IMR-90 (cell line): ENCODE measurements around the gene C12orf54. TPM values are rescaled to one million over a fixed set of nuclear protein-coding genes. Genes with fewer than 3 reads are reported as not detected.

Experiments used
- ATAC-seq: fragments of 200-7000 bp; cut with Tn5 transposase; 2 replicates; pipeline ENCODE4 v1.9.1; 2020; ENCODE audit warnings: low read depth, mild to moderate bottlenecking, moderate library complexity
- BruUV-seq: library from RNA; stranded (reverse); fragments of 400-500 nt; replicated peaks from 2 replicates; lab custom pipeline; 2021; lab: Mats Ljungman, UMichigan
- CTCF ChIA-PET: fragments of 300-600 bp; formaldehyde crosslinking; extraction: SDS; loops from one replicate; lab custom pipeline; 2021; ENCODE audit warnings: antibody characterized with exemption; lab: Yijun Ruan, JAX
- POLR2A ChIA-PET: fragments of 300-600 bp; sonication (Branson Sonifier 250); formaldehyde crosslinking; loops from one replicate; lab custom pipeline; 2022; ENCODE audit warnings: antibody characterized with exemption; ENCODE audit not compliant: unreplicated experiment; lab: Charles Lee
- DNase-seq: peaks from one replicate; pipeline ENCODE4 v3.0.0; 2013
- H2AFZ ChIP-seq: replicated peaks from 2 replicates; pipeline ENCODE3; 2013; ENCODE audit warnings: low read length, mild to moderate bottlenecking; ENCODE audit not compliant: poor library complexity
- H2AK5ac ChIP-seq: 2 replicates; pipeline ENCODE4 v1.6.1; 2013; ENCODE audit warnings: low read depth, low read length, inconsistent platforms
- H2AK9ac ChIP-seq: replicated peaks from 2 replicates; pipeline ENCODE3; 2013; ENCODE audit warnings: mild to moderate bottlenecking, low read depth, low read length, moderate library complexity; ENCODE audit not compliant: poor library complexity
- H2BK120ac ChIP-seq: 2 replicates; pipeline ENCODE4 v1.6.1; 2013; ENCODE audit warnings: low read depth, low read length, inconsistent platforms
- H2BK15ac ChIP-seq: 3 replicates; pipeline ENCODE4 v1.6.1; 2013; ENCODE audit warnings: low read depth, low read length, inconsistent platforms
- H2BK20ac ChIP-seq: 2 replicates; pipeline ENCODE4 v1.6.1; 2013; ENCODE audit warnings: low read depth, mild to moderate bottlenecking, inconsistent platforms, low read length, moderate library complexity
- H2BK5ac ChIP-seq: 2 replicates; pipeline ENCODE4 v1.6.1; 2013; ENCODE audit warnings: mild to moderate bottlenecking, low read depth, low read length, inconsistent platforms; ENCODE audit not compliant: poor library complexity, severe bottlenecking
- H3K14ac ChIP-seq: replicated peaks from 2 replicates; pipeline ENCODE4 v1.6.1; 2013; ENCODE audit warnings: low read depth, low read length, inconsistent platforms
- H3K18ac ChIP-seq: 2 replicates; pipeline ENCODE4 v1.6.1; 2013; ENCODE audit warnings: low read depth, low read length, control low read depth
- H3K23ac ChIP-seq: 2 replicates; pipeline ENCODE4 v1.6.1; 2013; ENCODE audit warnings: low read depth, low read length, inconsistent platforms
- H3K27ac ChIP-seq: 2 replicates; pipeline ENCODE4 v1.5.1; 2013; ENCODE audit warnings: mild to moderate bottlenecking, control low read depth, low read length; ENCODE audit not compliant: insufficient read depth
- H3K27me3 ChIP-seq: 2 replicates; pipeline ENCODE4 v1.6.1; 2013; ENCODE audit warnings: low read length; ENCODE audit not compliant: control insufficient read depth, insufficient read depth
- H3K36me3 ChIP-seq: 2 replicates; pipeline ENCODE4 v1.6.1; 2013; ENCODE audit warnings: low read length, mixed read lengths; ENCODE audit not compliant: control insufficient read depth, insufficient read depth
- H3K4ac ChIP-seq: 2 replicates; pipeline ENCODE4 v1.6.1; 2013; ENCODE audit warnings: low read depth, low read length, inconsistent platforms
- H3K4me1 ChIP-seq: 2 replicates; pipeline ENCODE4 v1.6.1; 2013; ENCODE audit warnings: low read length, mixed read lengths; ENCODE audit not compliant: control insufficient read depth, insufficient read depth
- H3K4me2 ChIP-seq: 2 replicates; pipeline ENCODE4 v1.6.1; 2013; ENCODE audit warnings: low read depth, mild to moderate bottlenecking, control low read depth, low read length, moderate library complexity
- H3K4me3 ChIP-seq: 2 replicates; pipeline ENCODE4 v1.5.1; 2013; ENCODE audit warnings: low read depth, mild to moderate bottlenecking, control low read depth, low read length, moderate library complexity; ENCODE audit not compliant: insufficient read depth
- H3K56ac ChIP-seq: 2 replicates; pipeline ENCODE4 v1.6.1; 2013; ENCODE audit warnings: low read length, inconsistent platforms; ENCODE audit not compliant: insufficient read depth; ENCODE audit errors: extremely low read depth
- H3K79me1 ChIP-seq, 2 experiments: 2 replicates each; pipeline ENCODE4 v1.6.1; 2013; ENCODE audit warnings: low read length in 2 of 2, inconsistent platforms in 1 of 2, low read depth in 1 of 2
- H3K9ac ChIP-seq: 2 replicates; pipeline ENCODE4 v1.6.1; 2013; ENCODE audit warnings: low read depth, low read length, control low read depth
- H3K9me1 ChIP-seq: 2 replicates; pipeline ENCODE4 v1.6.1; 2013; ENCODE audit warnings: low read length, inconsistent platforms; ENCODE audit not compliant: insufficient read depth
- H3K9me3 ChIP-seq: 2 replicates; pipeline ENCODE4 v1.6.1; 2013; ENCODE audit warnings: low read length; ENCODE audit not compliant: control insufficient read depth, insufficient read depth
- H4K20me1 ChIP-seq: 2 replicates; pipeline ENCODE4 v1.6.1; 2013; ENCODE audit warnings: low read length, inconsistent platforms; ENCODE audit not compliant: insufficient read depth
- H4K5ac ChIP-seq: 2 replicates; pipeline ENCODE4 v1.6.1; 2013; ENCODE audit warnings: mild to moderate bottlenecking, low read depth, low read length, control low read depth
- H4K8ac ChIP-seq, 2 experiments: 2 replicates each; pipeline ENCODE4 v1.6.1; 2013; ENCODE audit warnings: low read depth in 2 of 2, low read length in 2 of 2, control low read depth in 1 of 2, inconsistent platforms in 1 of 2
- H4K91ac ChIP-seq: 2 replicates; pipeline ENCODE4 v1.6.1; 2013; ENCODE audit warnings: low read depth, low read length, inconsistent platforms; ENCODE audit not compliant: insufficient read depth
- BHLHE40 ChIP-seq: fragments of 150-350 bp; IDR thresholded peaks from 2 replicates; pipeline ENCODE4 v1.6.1; 2016; ENCODE audit warnings: mild to moderate bottlenecking, low read depth, low read length
- CEBPB ChIP-seq: IDR thresholded peaks from 2 replicates; pipeline ENCODE4 v1.6.1; 2012; ENCODE audit warnings: low read depth, low read length, improper control_type of control experiment
- CTCF ChIP-seq: conservative IDR thresholded peaks from 2 replicates; pipeline ENCODE4 v1.5.1; 2012; ENCODE audit warnings: mild to moderate bottlenecking, low read depth, low read length, improper control_type of control experiment
- ELK1 ChIP-seq: fragments of 150-350 bp; IDR thresholded peaks from 2 replicates; pipeline ENCODE4 v1.6.1; 2016; ENCODE audit warnings: low read depth, mild to moderate bottlenecking, low read length, moderate library complexity, borderline replicate concordance
- FOS ChIP-seq: fragments of 150-350 bp; IDR thresholded peaks from 2 replicates; pipeline ENCODE4 v1.6.1; 2016; ENCODE audit warnings: low read depth, low read length
- MAFK ChIP-seq: IDR thresholded peaks from 2 replicates; pipeline ENCODE4 v1.6.1; 2012; ENCODE audit warnings: low read depth, low read length, improper control_type of control experiment
- MAZ ChIP-seq: IDR thresholded peaks from 2 replicates; pipeline ENCODE4 v1.6.1; 2012; ENCODE audit warnings: low read depth, mild to moderate bottlenecking, low read length, improper control_type of control experiment, moderate library complexity, borderline replicate concordance
- NFE2L2 ChIP-seq: fragments of 150-350 bp; IDR thresholded peaks from 2 replicates; pipeline ENCODE4 v1.6.1; 2016; ENCODE audit warnings: low read depth, mild to moderate bottlenecking, low read length
- RCOR1 ChIP-seq: IDR thresholded peaks from 2 replicates; pipeline ENCODE4 v1.6.1; 2012; ENCODE audit warnings: mild to moderate bottlenecking, low read length, improper control_type of control experiment; ENCODE audit not compliant: insufficient replicate concordance
- RFX5 ChIP-seq: IDR thresholded peaks from 2 replicates; pipeline ENCODE4 v1.8.0; 2012; ENCODE audit warnings: low read depth, mild to moderate bottlenecking, low read length, moderate library complexity
- SMC3 ChIP-seq: fragments of 150-350 bp; IDR thresholded peaks from 2 replicates; pipeline ENCODE4 v1.6.1; 2016; ENCODE audit warnings: low read depth, mild to moderate bottlenecking, antibody characterized with exemption, low read length, moderate library complexity
- WGBS, 2 experiments: methylation state at CpG; one replicate each; pipeline versions ENCODE4 v1.1.5 to v1.1.7; 2013; ENCODE audit warnings: missing lambda C conversion rate in 2 of 2; ENCODE audit not compliant: insufficient read length in 1 of 2; ENCODE audit errors: extremely low coverage in 2 of 2; 5-methylcytosine and 5-hydroxymethylcytosine counted together
- dilution Hi-C: fragments of 300-500 bp; cut with HindIII; formaldehyde crosslinking; loops from one replicate; pipeline ENCODE4 v1.14.3; 2018; ENCODE audit warnings: low sequenced_read_pairs; ENCODE audit not compliant: unreplicated experiment
- in situ Hi-C: fragments of 300-500 bp; cut with MboI; formaldehyde crosslinking; loops from 3 replicates; pipeline ENCODE4 v1.14.3; 2019; ENCODE audit warnings: low sequenced_read_pairs, inconsistent platforms, mixed read lengths
- intact Hi-C: fragments of 100-400 bp; cut with micrococcal nuclease; formaldehyde crosslinking; loops from 2 replicates; pipeline ENCODE4 v1.10.0; 2022
- polyA plus RNA-seq, 3 experiments: library from polyadenylated mRNA; depleted of rRNA; stranded (reverse); fragments of >200 nt; gene quantifications; 2 replicates each; pipeline ENCODE4 v1.2.3, GENCODE V29; 2012; ENCODE audit warnings: low replicate concordance in 1 of 3
- total RNA-seq: library from RNA; depleted of rRNA; stranded (reverse); fragments of >200 nt; gene quantifications from 2 replicates; pipeline ENCODE4 v1.2.3, GENCODE V29; 2012

The C12orf54 gene
- total and polyA plus RNA-seq, 2 of the 4 experiments (the other 2 are of a cell fraction): not detected

DNA sequence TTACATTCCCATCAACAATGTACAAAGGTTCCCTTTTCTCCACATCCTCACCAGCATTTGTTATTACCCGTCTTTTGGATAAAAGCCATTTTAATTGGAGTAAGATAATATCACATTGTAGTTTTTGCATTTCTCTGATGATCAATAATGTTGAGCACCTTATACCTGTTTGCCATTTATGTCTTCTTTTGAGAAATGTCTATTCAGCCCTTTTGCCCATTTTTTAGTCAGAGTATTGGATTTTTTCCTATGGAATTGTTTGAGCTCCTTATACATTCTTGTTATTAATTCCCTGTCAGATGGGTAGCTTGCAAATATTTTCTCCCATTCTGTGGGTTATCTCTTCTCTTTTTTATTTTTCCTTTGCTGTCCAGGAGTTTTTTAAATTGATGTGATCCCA lies 32.4 kb downstream of the C12orf54 start:
- Histone ChIP-seq H2BK120ac (no peak overlapping the region), H3K14ac (no peak overlapping the region), H2BK15ac (no peak overlapping the region), H4K91ac (no peak overlapping the region), H3K23ac (no peak overlapping the region), H2AFZ (no peak overlapping the region), H3K27ac (no peak overlapping the region), H3K9me1 (no peaks in the 10 kb centered on the region), H3K36me3 (no peaks in the 10 kb centered on the region), H3K18ac (no peak overlapping the region), H4K5ac (no peak overlapping the region), H2AK9ac (no peak overlapping the region), H3K9me3 (no peaks in the 10 kb centered on the region), H3K27me3 (no peaks in the 10 kb centered on the region), H3K4me2 (no peak overlapping the region), H3K4ac (no peak overlapping the region), H2AK5ac (no peak overlapping the region), H3K79me1 (no peaks in the 10 kb centered on the region), H3K56ac (no peak overlapping the region), H3K9ac (no peak overlapping the region), H2BK20ac (no peak overlapping the region), H3K4me3 (no peak overlapping the region), H2BK5ac (no peak overlapping the region), H3K4me1 (no peaks in the 10 kb centered on the region), H4K20me1 (no peaks in the 10 kb centered on the region), H4K8ac (no peak overlapping the region)
- intact Hi-C loops: no loop called here
- dilution Hi-C loops: no loop called here
- no CpG with 5 or more reads among the region's 1 CpG for WGBS, 2 experiments
- BruUV-seq: no TSS peak
- ATAC-seq (no peak), DNase-seq (no peak)
- no peak for TF ChIP-seq NFE2L2
- TF ChIP-seq FOS: no peak
- TF ChIP-seq BHLHE40: no peak
- no peak for TF ChIP-seq RCOR1
- no peak for TF ChIP-seq CTCF
- no peak for TF ChIP-seq MAZ
- no peak for TF ChIP-seq CEBPB
- no peak for TF ChIP-seq SMC3
- TF ChIP-seq MAFK: no peak
- no peak for TF ChIP-seq RFX5
- no peak for TF ChIP-seq ELK1
- in situ Hi-C loops: no loop called here
- ChIA-PET CTCF (no interaction called here), POLR2A (no interaction called here)
